Ishikawa (cell line): ENCODE results near the gene STAT6.
A peak's percentile ranks its signal among the peaks of the same experiment; 100 is the strongest.

Experiments
- CEBPB ChIP-seq: IDR thresholded peaks from 2 replicates; pipeline ENCODE4 v1.6.1; 2012
- CREB1 ChIP-seq: IDR thresholded peaks from 2 replicates; pipeline ENCODE4 v1.6.1; 2012; ENCODE audit warnings: low read depth
- EGR1 ChIP-seq: IDR thresholded peaks from 2 replicates; pipeline ENCODE4 v1.6.1; 2012
- EP300 ChIP-seq: IDR thresholded peaks from 2 replicates; pipeline ENCODE4 v1.6.1; 2012; ENCODE audit warnings: borderline replicate concordance
- FOXM1 ChIP-seq: IDR thresholded peaks from 2 replicates; pipeline ENCODE4 v1.6.1; 2012; ENCODE audit warnings: low read depth, borderline replicate concordance
- MAX ChIP-seq: IDR thresholded peaks from 2 replicates; pipeline ENCODE4 v1.6.1; 2012
- NFIC ChIP-seq: IDR thresholded peaks from 2 replicates; pipeline ENCODE4 v1.6.1; 2012
- RAD21 ChIP-seq: IDR thresholded peaks from 2 replicates; pipeline ENCODE4 v1.6.1; 2012; ENCODE audit warnings: low read depth
- REST ChIP-seq: IDR thresholded peaks from 2 replicates; pipeline ENCODE4 v1.6.1; 2012; ENCODE audit warnings: low read depth, mild to moderate bottlenecking
- TAF1 ChIP-seq: IDR thresholded peaks from 2 replicates; pipeline ENCODE4 v1.6.1; 2012; ENCODE audit warnings: low read depth, mild to moderate bottlenecking
- TCF12 ChIP-seq: IDR thresholded peaks from 2 replicates; pipeline ENCODE4 v1.6.1; 2012; ENCODE audit warnings: low read depth
- TEAD4 ChIP-seq: IDR thresholded peaks from 2 replicates; pipeline ENCODE4 v1.6.1; 2012
- USF1 ChIP-seq: IDR thresholded peaks from 2 replicates; pipeline ENCODE4 v1.6.1; 2012
- YY1 ChIP-seq: IDR thresholded peaks from 2 replicates; pipeline ENCODE4 v1.6.1; 2012; ENCODE audit warnings: low read depth
- ZBTB7A ChIP-seq: IDR thresholded peaks from 2 replicates; pipeline ENCODE4 v1.6.1; 2012; ENCODE audit warnings: low read depth

STAT6 gene

GRCh38 chr12:57090924-57091637 is 20.1 kb downstream of the STAT6 start:
- TF ChIP-seq YY1 (no peak), CEBPB (no peak), TEAD4 (no peak), TAF1 (no peak), TCF12 (no peak), RAD21 (no peak), ZBTB7A (no peak), NFIC (no peak), EP300 (no peak), EGR1 (no peak), MAX (no peak), USF1 (no peak), REST (no peak), CREB1 (no peak), FOXM1 (no peak)

- TF ChIP-seq EGR1 = no peak
- no peak for TF ChIP-seq USF1
- TF ChIP-seq NFIC = no peak
- no peak for TF ChIP-seq ZBTB7A
- no peak for TF ChIP-seq REST
- TF ChIP-seq FOXM1 = no peak
- TF ChIP-seq MAX = no peak
- TF ChIP-seq CEBPB = no peak
- no peak for TF ChIP-seq TEAD4
- TF ChIP-seq TCF12 = no peak
- TF ChIP-seq CREB1 = no peak
- TF ChIP-seq TAF1 = no peak
- TF ChIP-seq RAD21 = no peak
- no peak for TF ChIP-seq YY1
- TF ChIP-seq EP300 = no peak
These were observed 20.7 kb downstream of the STAT6 start for GRCh38 chr12:57090490-57090889.

- TF ChIP-seq FOXM1 = no peak
- no peak for TF ChIP-seq RAD21
- TF ChIP-seq ZBTB7A = peak; percentile 71
- TF ChIP-seq REST = 0 out of 2 replicates have a peak, but pooled peaks have one; percentile 31
- no peak; the same call in 1 of the 2 replicates for TF ChIP-seq TCF12
- TF ChIP-seq TEAD4 = peak; percentile 44; the same call in 1 of the 2 replicates
- no peak for TF ChIP-seq CREB1
- 0 out of 2 replicates have a peak, but pooled peaks have one; percentile 22 for TF ChIP-seq TAF1
- TF ChIP-seq EGR1 = peak; percentile 97
These were observed 21.6 kb downstream of the STAT6 start for GRCh38 chr12:57089271-57090245.
